Activated T-cell treated with anti-CD3 and anti-CD28 coated beads, Interleukin-2, amount 50 U/mL, for 72 hours (primary cell): Measurements from ENCODE around the gene CEP41. TPM values are rescaled to one million over a fixed set of nuclear protein-coding genes. Genes with fewer than 3 reads are reported as not detected.

Experiments
- ATAC-seq, 2 donors: fragments of 150-1000 bp; cut with Tn5 transposase; replicated peaks in 1 of 2; 2 replicates each; pipeline ENCODE4 v1.10.0; 2021; ENCODE audit warnings: moderate library complexity in 2 of 2, mild to moderate bottlenecking in 1 of 2
- DNase-seq, 2 donors: peaks; one replicate each; pipeline ENCODE4 v3.0.0; 2021 to 2022; ENCODE audit warnings: mixed read lengths in 1 of 2
- H3K27ac Mint-ChIP-seq: one replicate; pipeline ENCODE4 v1.8.0; 2022; ENCODE audit warnings: mild to moderate bottlenecking, moderate library complexity, mixed read lengths
- H3K27me3 Mint-ChIP-seq: one replicate; pipeline ENCODE4 v1.8.0; 2022; ENCODE audit warnings: low read depth, mixed read lengths
- H3K36me3 Mint-ChIP-seq, 2 donors: one replicate each; pipeline ENCODE4 v1.8.0; 2022; ENCODE audit warnings: mixed read lengths in 2 of 2, mild to moderate bottlenecking in 1 of 2; ENCODE audit not compliant: insufficient read depth in 2 of 2
- H3K4me1 Mint-ChIP-seq: one replicate; pipeline ENCODE4 v1.8.0; 2022; ENCODE audit warnings: low read depth, mixed read lengths
- H3K4me3 Mint-ChIP-seq, 2 donors: one replicate each; pipeline ENCODE4 v1.8.0; 2022; ENCODE audit warnings: mild to moderate bottlenecking in 2 of 2, mixed read lengths in 2 of 2, moderate library complexity in 2 of 2
- H3K9me3 Mint-ChIP-seq, 2 donors: one replicate each; pipeline ENCODE4 v1.8.0; 2022; ENCODE audit warnings: mixed read lengths in 2 of 2
- total RNA-seq, 2 donors: library from RNA; stranded (reverse); gene quantifications; one replicate each; pipeline ENCODE4 v1.2.3, GENCODE V29; 2022

CEP41 gene
- total RNA-seq, 2 donors from 2014 or later: 19.1 to 33.3 TPM

- Mint-ChIP-seq H3K27ac (no peak overlapping the region), H3K4me3 (no peak overlapping the region), H3K36me3 (peaks cover 2 to 6% of the 10 kb centered on the region in 2 donors), H3K27me3 (no peaks in the 10 kb centered on the region), H3K4me1 (no peaks in the 10 kb centered on the region), H3K9me3 (no peaks in the 10 kb centered on the region)
- no peak for ATAC-seq
- no peak for DNase-seq
These were observed 39.7 kb downstream of the CEP41 start for GRCh38 chr7:130401101-130401500.

GRCh38 chr7:130400120-130400572 is 40.7 kb downstream of the CEP41 start:
- H3K36me3 Mint-ChIP-seq: peaks cover 2 to 6% of the 10 kb centered on the region in 2 donors
- DNase-seq (no peak), ATAC-seq (no peak)
- H3K4me1 Mint-ChIP-seq: peaks cover 3% of the 10 kb centered on the region
- no peak overlapping the region for H3K4me3 Mint-ChIP-seq
- H3K27ac Mint-ChIP-seq: no peak overlapping the region
- no peaks in the 10 kb centered on the region for H3K9me3 Mint-ChIP-seq
- no peaks in the 10 kb centered on the region for H3K27me3 Mint-ChIP-seq

GRCh38 chr7:130398526-130399090 is 42.2 kb downstream of the CEP41 start:
- Mint-ChIP-seq H3K27ac (peak overlapping the region; percentile 61), H3K27me3 (no peaks in the 10 kb centered on the region), H3K36me3 (peaks cover 2 to 6% of the 10 kb centered on the region in 2 donors), H3K4me3 (no peak overlapping the region), H3K9me3 (no peaks in the 10 kb centered on the region), H3K4me1 (peaks cover 17% of the 10 kb centered on the region)
- no peak for ATAC-seq
- no peak for DNase-seq

GRCh38 chr7:130397758-130398073 is 43.1 kb downstream of the CEP41 start:
- Mint-ChIP-seq H3K27ac (no peak overlapping the region), H3K27me3 (no peaks in the 10 kb centered on the region), H3K4me1 (peaks cover 25% of the 10 kb centered on the region), H3K4me3 (no peak overlapping the region), H3K9me3 (no peaks in the 10 kb centered on the region), H3K36me3 (peaks cover 2 to 6% of the 10 kb centered on the region in 2 donors)
- ATAC-seq (no peak), DNase-seq (no peak)

GRCh38 chr7:130397051-130397757 is 43.6 kb downstream of the CEP41 start:
- ATAC-seq (no peak), DNase-seq (no peak)
- Mint-ChIP-seq H3K9me3 (no peaks in the 10 kb centered on the region), H3K4me3 (no peak overlapping the region), H3K36me3 (peaks cover 0 to 6% of the 10 kb centered on the region in 2 donors), H3K27me3 (no peaks in the 10 kb centered on the region), H3K27ac (no peak overlapping the region), H3K4me1 (peaks cover 25% of the 10 kb centered on the region)

GRCh38 chr7:130396109-130396508 is 44.7 kb downstream of the CEP41 start:
- Mint-ChIP-seq H3K27ac (no peak overlapping the region), H3K9me3 (no peaks in the 10 kb centered on the region), H3K4me3 (peak overlapping the region in 1 of 2 donors; percentile 26), H3K4me1 (peaks cover 25% of the 10 kb centered on the region), H3K27me3 (no peaks in the 10 kb centered on the region), H3K36me3 (peaks cover 0 to 6% of the 10 kb centered on the region in 2 donors)
- ATAC-seq (no peak), DNase-seq (no peak)

- peaks cover 0 to 6% of the 10 kb centered on the region in 2 donors for H3K36me3 Mint-ChIP-seq
- no peaks in the 10 kb centered on the region for H3K27me3 Mint-ChIP-seq
- DNase-seq (no peak), ATAC-seq (no peak)
- peak overlapping the region; percentile 37 to 50 for H3K4me3 Mint-ChIP-seq
- H3K27ac Mint-ChIP-seq: no peak overlapping the region
- no peaks in the 10 kb centered on the region for H3K9me3 Mint-ChIP-seq
- peaks cover 25% of the 10 kb centered on the region for H3K4me1 Mint-ChIP-seq
These were observed 45.4 kb downstream of the CEP41 start for GRCh38 chr7:130395421-130395820.

GRCh38 chr7:130394421-130395195 is 46.2 kb downstream of the CEP41 start:
- peaks cover 25% of the 10 kb centered on the region for H3K4me1 Mint-ChIP-seq
- ATAC-seq: peak; percentile 87 to 90
- H3K36me3 Mint-ChIP-seq: peaks cover 0 to 3% of the 10 kb centered on the region in 2 donors
- peak; percentile 35 to 39 for DNase-seq
- no peaks in the 10 kb centered on the region for H3K9me3 Mint-ChIP-seq
- peak overlapping the region; percentile 84 for H3K27ac Mint-ChIP-seq
- H3K4me3 Mint-ChIP-seq: peak overlapping the region; percentile 69 to 74
- H3K27me3 Mint-ChIP-seq: no peaks in the 10 kb centered on the region

- H3K4me1 Mint-ChIP-seq: peaks cover 25% of the 10 kb centered on the region
These were observed 46.9 kb downstream of the CEP41 start for GRCh38 chr7:130393841-130394411.

GRCh38 chr7:130393101-130393561 is 47.7 kb downstream of the CEP41 start:
- peaks cover 25% of the 10 kb centered on the region for H3K4me1 Mint-ChIP-seq
- H3K4me3 Mint-ChIP-seq: no peak overlapping the region
- no peaks in the 10 kb centered on the region for H3K27me3 Mint-ChIP-seq
- H3K36me3 Mint-ChIP-seq: peaks cover 2 to 3% of the 10 kb centered on the region in 2 donors
- ATAC-seq (peak; percentile 36 to 66), DNase-seq (no peak)
- no peak overlapping the region for H3K27ac Mint-ChIP-seq
- peaks cover 0 to 2% of the 10 kb centered on the region in 2 donors for H3K9me3 Mint-ChIP-seq

More at GRCh38 chr7:130393841-130394411, 46.9 kb downstream of the CEP41 start:
- no peak for DNase-seq
- Mint-ChIP-seq H3K27ac (peak overlapping the region; percentile 84), H3K9me3 (no peaks in the 10 kb centered on the region), H3K36me3 (peaks cover 0 to 3% of the 10 kb centered on the region in 2 donors), H3K4me3 (peak overlapping the region; percentile 69 to 74), H3K27me3 (no peaks in the 10 kb centered on the region)
- ATAC-seq: peak; percentile 16 to 25

GRCh38 chr7:130390486-130390885 is 50.3 kb downstream of the CEP41 start:
- DNase-seq (no peak), ATAC-seq (no peak)
- Mint-ChIP-seq H3K9me3 (peaks cover 0 to 2% of the 10 kb centered on the region in 2 donors), H3K27me3 (no peaks in the 10 kb centered on the region), H3K4me3 (no peak overlapping the region), H3K36me3 (peaks cover 0 to 2% of the 10 kb centered on the region in 2 donors), H3K4me1 (peaks cover 25% of the 10 kb centered on the region), H3K27ac (no peak overlapping the region)

- ATAC-seq (no peak), DNase-seq (no peak)
- H3K4me1 Mint-ChIP-seq: peaks cover 8% of the 10 kb centered on the region
- H3K27me3 Mint-ChIP-seq: no peaks in the 10 kb centered on the region
- H3K27ac Mint-ChIP-seq: no peak overlapping the region
- H3K36me3 Mint-ChIP-seq: peaks cover 0 to 2% of the 10 kb centered on the region in 2 donors
- H3K4me3 Mint-ChIP-seq: no peak overlapping the region
- H3K9me3 Mint-ChIP-seq: peaks cover 0 to 2% of the 10 kb centered on the region in 2 donors
These were observed 52.1 kb downstream of the CEP41 start for GRCh38 chr7:130388671-130389070.
